Measurements from ENCODE around the gene IBSP. TPM values are rescaled to one million over a fixed set of nuclear protein-coding genes. Genes with fewer than 3 reads are reported as not detected.

IBSP gene
- total RNA-seq, 2 donors from 2014 or later: not detected

- WGBS, 2 experiments (ENCODE audit: insufficient coverage in 1 of 2, insufficient read length in 1 of 2): 92 to 98% methylated on average over 3 to 4 of the region's 4 CpGs
- no peak for DNase-seq
- Histone ChIP-seq H3K9me3 (ENCODE audit: control insufficient read depth, low read length) (peaks cover 9% of the 10 kb centered on the region), H3K4me1 (ENCODE audit: control insufficient read depth, insufficient read depth, low read length) (no peaks in the 10 kb centered on the region), H3K27ac (ENCODE audit: low read depth, low read length) (no peak overlapping the region), H3K36me3 (ENCODE audit: control insufficient read depth, insufficient read depth, low read length) (no peaks in the 10 kb centered on the region), H3K27me3 (ENCODE audit: control insufficient read depth, insufficient read depth, low read length, poor library complexity, severe bottlenecking) (no peaks in the 10 kb centered on the region), H3K4me3 (ENCODE audit: low read length) (no peak overlapping the region), H3K9ac (ENCODE audit: extremely low read depth, low read length, poor library complexity, severe bottlenecking) (no peak overlapping the region)
- H3K27ac Mint-ChIP-seq: no peak overlapping the region
- TF ChIP-seq, protein P1, sequence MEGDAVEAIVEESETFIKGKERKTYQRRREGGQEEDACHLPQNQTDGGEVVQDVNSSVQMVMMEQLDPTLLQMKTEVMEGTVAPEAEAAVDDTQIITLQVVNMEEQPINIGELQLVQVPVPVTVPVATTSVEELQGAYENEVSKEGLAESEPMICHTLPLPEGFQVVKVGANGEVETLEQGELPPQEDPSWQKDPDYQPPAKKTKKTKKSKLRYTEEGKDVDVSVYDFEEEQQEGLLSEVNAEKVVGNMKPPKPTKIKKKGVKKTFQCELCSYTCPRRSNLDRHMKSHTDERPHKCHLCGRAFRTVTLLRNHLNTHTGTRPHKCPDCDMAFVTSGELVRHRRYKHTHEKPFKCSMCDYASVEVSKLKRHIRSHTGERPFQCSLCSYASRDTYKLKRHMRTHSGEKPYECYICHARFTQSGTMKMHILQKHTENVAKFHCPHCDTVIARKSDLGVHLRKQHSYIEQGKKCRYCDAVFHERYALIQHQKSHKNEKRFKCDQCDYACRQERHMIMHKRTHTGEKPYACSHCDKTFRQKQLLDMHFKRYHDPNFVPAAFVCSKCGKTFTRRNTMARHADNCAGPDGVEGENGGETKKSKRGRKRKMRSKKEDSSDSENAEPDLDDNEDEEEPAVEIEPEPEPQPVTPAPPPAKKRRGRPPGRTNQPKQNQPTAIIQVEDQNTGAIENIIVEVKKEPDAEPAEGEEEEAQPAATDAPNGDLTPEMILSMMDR (conservative IDR thresholded peaks at IDR 0.05): no peak
- no peak overlapping the region for H3K4me3 Mint-ChIP-seq
- no peaks in the 10 kb centered on the region for H3K27me3 Mint-ChIP-seq (ENCODE audit: insufficient read depth)
- peaks cover 9% of the 10 kb centered on the region for H3K36me3 Mint-ChIP-seq (ENCODE audit: low read depth)
- peaks cover 24% of the 10 kb centered on the region for H3K9me3 Mint-ChIP-seq
- H3K4me1 Mint-ChIP-seq: peaks cover 10% of the 10 kb centered on the region
Observed at GRCh38 chr4:87823200-87823599, 23.8 kb downstream of the IBSP start.

DNA sequence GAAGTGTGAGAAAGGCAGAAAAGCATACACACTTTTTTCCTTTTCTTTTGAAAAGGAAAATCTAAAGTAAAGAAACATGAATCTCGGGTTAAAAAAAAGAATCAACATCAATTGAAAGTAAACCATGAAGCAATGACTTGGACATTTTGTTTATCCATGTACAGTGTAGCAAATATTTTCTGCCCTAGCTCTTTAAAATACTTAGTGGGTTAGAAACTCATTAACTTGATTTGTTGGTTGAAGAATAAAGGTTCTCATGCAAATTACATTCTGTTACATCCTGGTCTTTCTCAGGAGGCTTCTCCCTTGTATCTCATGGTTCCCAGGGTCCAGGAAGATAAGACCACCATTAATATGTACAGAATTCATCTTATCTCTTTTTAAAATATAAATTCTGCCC lies 24.4 kb downstream of the IBSP start:
- H3K27ac ChIP-seq (ENCODE audit: low read depth, low read length): no peak overlapping the region
- H3K27ac Mint-ChIP-seq: no peak overlapping the region
- peaks cover 20% of the 10 kb centered on the region for H3K9me3 Mint-ChIP-seq
- no peaks in the 10 kb centered on the region for H3K4me1 ChIP-seq (ENCODE audit: control insufficient read depth, insufficient read depth, low read length)
- peaks cover 10% of the 10 kb centered on the region for H3K4me1 Mint-ChIP-seq
- no peak overlapping the region for H3K4me3 ChIP-seq (ENCODE audit: low read length)
- no peaks in the 10 kb centered on the region for H3K36me3 ChIP-seq (ENCODE audit: control insufficient read depth, insufficient read depth, low read length)
- no peaks in the 10 kb centered on the region for H3K27me3 ChIP-seq (ENCODE audit: control insufficient read depth, insufficient read depth, low read length, poor library complexity, severe bottlenecking)
- H3K9ac ChIP-seq (ENCODE audit: extremely low read depth, low read length, poor library complexity, severe bottlenecking): no peak overlapping the region
- H3K4me3 Mint-ChIP-seq: no peak overlapping the region
- WGBS, 2 experiments (ENCODE audit: insufficient coverage in 1 of 2, insufficient read length in 1 of 2): 82 to 100% methylated on average over 1 of the region's 1 CpG
- H3K36me3 Mint-ChIP-seq (ENCODE audit: low read depth): peaks cover 8% of the 10 kb centered on the region
- no peaks in the 10 kb centered on the region for H3K27me3 Mint-ChIP-seq (ENCODE audit: insufficient read depth)
- TF ChIP-seq, protein P1 (conservative IDR thresholded peaks at IDR 0.05): no peak
- H3K9me3 ChIP-seq (ENCODE audit: control insufficient read depth, low read length): peaks cover 5% of the 10 kb centered on the region
- DNase-seq: no peak

GRCh38 chr4:87824352-87824751 lies 25.0 kb downstream of the IBSP start:
- Mint-ChIP-seq H3K27me3 (ENCODE audit: insufficient read depth) (no peaks in the 10 kb centered on the region), H3K36me3 (ENCODE audit: low read depth) (peaks cover 3% of the 10 kb centered on the region), H3K4me1 (peaks cover 8% of the 10 kb centered on the region), H3K4me3 (no peak overlapping the region), H3K9me3 (peaks cover 14% of the 10 kb centered on the region), H3K27ac (no peak overlapping the region)
- H3K27me3 ChIP-seq (ENCODE audit: control insufficient read depth, insufficient read depth, low read length, poor library complexity, severe bottlenecking): no peaks in the 10 kb centered on the region
- H3K4me1 ChIP-seq (ENCODE audit: control insufficient read depth, insufficient read depth, low read length): no peaks in the 10 kb centered on the region
- no peak overlapping the region for H3K4me3 ChIP-seq (ENCODE audit: low read length)
- no peaks in the 10 kb centered on the region for H3K36me3 ChIP-seq (ENCODE audit: control insufficient read depth, insufficient read depth, low read length)
- H3K27ac ChIP-seq (ENCODE audit: low read depth, low read length): no peak overlapping the region
- no peaks in the 10 kb centered on the region for H3K9me3 ChIP-seq (ENCODE audit: control insufficient read depth, low read length)
- WGBS, 2 experiments (ENCODE audit: insufficient coverage in 1 of 2, insufficient read length in 1 of 2): 79 to 100% methylated on average over 1 of the region's 1 CpG
- TF ChIP-seq, protein P1 (conservative IDR thresholded peaks at IDR 0.05): no peak
- H3K9ac ChIP-seq (ENCODE audit: extremely low read depth, low read length, poor library complexity, severe bottlenecking): no peak overlapping the region
- no peak for DNase-seq
